Uterus (tissue), 2 donors: ENCODE results near the gene BBX.

Experiments
- CTCF ChIP-seq, 4 experiments: fragments of 200-600 bp in 2 of 4; fragments of 450-650 bp in 2 of 4; sonication (generic) in 2 of 4; IDR thresholded peaks; one replicate each; pipeline ENCODE4 v1.5.1; 2016 to 2019; ENCODE audit warnings: antibody characterized with exemption in 4 of 4, mild to moderate bottlenecking in 2 of 4, moderate library complexity in 1 of 4
- POLR2A ChIP-seq, 2 donors: fragments of 450-650 bp; IDR thresholded peaks; one replicate each; pipeline ENCODE4 v1.6.1; 2016; ENCODE audit warnings: antibody characterized with exemption in 2 of 2, mild to moderate bottlenecking in 1 of 2, moderate library complexity in 1 of 2

- TF ChIP-seq CTCF (IDR thresholded peaks at IDR 0.05) (no peak), POLR2A (IDR thresholded peaks at IDR 0.05) (no peak)
These were observed 331.1 kb downstream of the BBX start for GRCh38 chr3:107853821-107854220.
